ENCODE data around the gene CRB1.

CRB1 gene

GRCh38 chr1:197472141-197472540 lies 204.1 kb downstream of the CRB1 start:
- no peak; the same call in 2 of the 3 replicates for ATAC-seq
- TF ChIP-seq OSR1 (CRISPR knock-in tag; IDR thresholded peaks at IDR 0.05) = no peak
- TF ChIP-seq, protein P1, sequence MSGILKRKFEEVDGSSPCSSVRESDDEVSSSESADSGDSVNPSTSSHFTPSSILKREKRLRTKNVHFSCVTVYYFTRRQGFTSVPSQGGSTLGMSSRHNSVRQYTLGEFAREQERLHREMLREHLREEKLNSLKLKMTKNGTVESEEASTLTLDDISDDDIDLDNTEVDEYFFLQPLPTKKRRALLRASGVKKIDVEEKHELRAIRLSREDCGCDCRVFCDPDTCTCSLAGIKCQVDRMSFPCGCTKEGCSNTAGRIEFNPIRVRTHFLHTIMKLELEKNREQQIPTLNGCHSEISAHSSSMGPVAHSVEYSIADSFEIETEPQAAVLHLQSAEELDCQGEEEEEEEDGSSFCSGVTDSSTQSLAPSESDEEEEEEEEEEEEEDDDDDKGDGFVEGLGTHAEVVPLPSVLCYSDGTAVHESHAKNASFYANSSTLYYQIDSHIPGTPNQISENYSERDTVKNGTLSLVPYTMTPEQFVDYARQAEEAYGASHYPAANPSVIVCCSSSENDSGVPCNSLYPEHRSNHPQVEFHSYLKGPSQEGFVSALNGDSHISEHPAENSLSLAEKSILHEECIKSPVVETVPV (CRISPR knock-in tag; IDR thresholded peaks at IDR 0.05) = no peak
- no peak for TF ChIP-seq ISL1 (CRISPR knock-in tag; IDR thresholded peaks at IDR 0.05)
- no peak for TF ChIP-seq TSHZ2 (CRISPR knock-in tag; IDR thresholded peaks at IDR 0.05)
- no peak for TF ChIP-seq TOX (CRISPR knock-in tag; IDR thresholded peaks at IDR 0.05; ENCODE audit: borderline replicate concordance)
- TF ChIP-seq PPARA (CRISPR knock-in tag; IDR thresholded peaks at IDR 0.05; ENCODE audit: borderline replicate concordance) = no peak
- TF ChIP-seq, protein P2, sequence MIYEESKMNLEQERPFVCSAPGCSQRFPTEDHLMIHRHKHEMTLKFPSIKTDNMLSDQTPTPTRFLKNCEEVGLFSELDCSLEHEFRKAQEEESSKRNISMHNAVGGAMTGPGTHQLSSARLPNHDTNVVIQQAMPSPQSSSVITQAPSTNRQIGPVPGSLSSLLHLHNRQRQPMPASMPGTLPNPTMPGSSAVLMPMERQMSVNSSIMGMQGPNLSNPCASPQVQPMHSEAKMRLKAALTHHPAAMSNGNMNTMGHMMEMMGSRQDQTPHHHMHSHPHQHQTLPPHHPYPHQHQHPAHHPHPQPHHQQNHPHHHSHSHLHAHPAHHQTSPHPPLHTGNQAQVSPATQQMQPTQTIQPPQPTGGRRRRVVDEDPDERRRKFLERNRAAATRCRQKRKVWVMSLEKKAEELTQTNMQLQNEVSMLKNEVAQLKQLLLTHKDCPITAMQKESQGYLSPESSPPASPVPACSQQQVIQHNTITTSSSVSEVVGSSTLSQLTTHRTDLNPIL (CRISPR knock-in tag; IDR thresholded peaks at IDR 0.05; ENCODE audit: low read depth) = no peak

DNA sequence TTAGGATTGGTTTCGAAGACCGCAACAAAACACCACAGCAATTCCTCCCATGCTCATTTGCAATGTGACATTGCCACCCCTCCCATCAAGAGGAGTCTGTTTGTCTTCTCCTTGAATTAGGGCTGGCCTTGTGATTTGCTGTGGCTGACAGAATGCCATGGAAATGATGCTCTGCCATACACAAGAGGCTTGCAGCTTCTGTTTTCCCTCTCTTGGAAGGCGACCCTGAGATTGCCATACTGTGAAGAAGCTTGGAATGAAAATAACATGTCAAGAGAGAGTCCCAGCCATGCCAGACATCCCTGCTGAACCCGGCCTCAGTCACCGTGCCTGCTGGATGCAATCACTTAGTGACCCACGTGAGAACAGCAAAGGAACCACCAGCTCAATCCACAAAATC lies 212.4 kb downstream of the CRB1 start:
- no peak for TF ChIP-seq ZC3H10 (CRISPR knock-in tag; IDR thresholded peaks at IDR 0.05)
- no peak for TF ChIP-seq ESRRG (CRISPR knock-in tag; IDR thresholded peaks at IDR 0.05)
- TF ChIP-seq CSDC2 (CRISPR knock-in tag; IDR thresholded peaks at IDR 0.05) = no peak
- TF ChIP-seq ZNF8 (CRISPR knock-in tag; IDR thresholded peaks at IDR 0.05) = no peak
- TF ChIP-seq SNAI2 (CRISPR knock-in tag; IDR thresholded peaks at IDR 0.05) = no peak
- TF ChIP-seq PPARA (CRISPR knock-in tag; IDR thresholded peaks at IDR 0.05; ENCODE audit: borderline replicate concordance) = no peak
- TF ChIP-seq, protein P1 (CRISPR knock-in tag; IDR thresholded peaks at IDR 0.05) = no peak
- TF ChIP-seq GLIS3 (CRISPR knock-in tag; IDR thresholded peaks at IDR 0.05) = no peak
- TF ChIP-seq ZNF565 (CRISPR knock-in tag; conservative IDR thresholded peaks at IDR 0.05; ENCODE audit: low read depth) = no peak
- TF ChIP-seq, protein P2 (CRISPR knock-in tag; IDR thresholded peaks at IDR 0.05; ENCODE audit: low read depth) = no peak
- no peak for TF ChIP-seq OSR1 (CRISPR knock-in tag; IDR thresholded peaks at IDR 0.05)
- TF ChIP-seq ARNTL (CRISPR knock-in tag; IDR thresholded peaks at IDR 0.05; ENCODE audit: borderline replicate concordance, low read depth) = no peak
- no peak for TF ChIP-seq ZFP30 (CRISPR knock-in tag; IDR thresholded peaks at IDR 0.05)
- TF ChIP-seq ZFP3 (CRISPR knock-in tag; IDR thresholded peaks at IDR 0.05) = no peak
- no peak for TF ChIP-seq ISL1 (CRISPR knock-in tag; IDR thresholded peaks at IDR 0.05)
- TF ChIP-seq RARB (CRISPR knock-in tag; IDR thresholded peaks at IDR 0.05) = no peak
- no peak for TF ChIP-seq TCF4 (CRISPR knock-in tag; IDR thresholded peaks at IDR 0.05; ENCODE audit: borderline replicate concordance)
- no peak for TF ChIP-seq TOX (CRISPR knock-in tag; IDR thresholded peaks at IDR 0.05; ENCODE audit: borderline replicate concordance)
- ATAC-seq = no peak

DNA sequence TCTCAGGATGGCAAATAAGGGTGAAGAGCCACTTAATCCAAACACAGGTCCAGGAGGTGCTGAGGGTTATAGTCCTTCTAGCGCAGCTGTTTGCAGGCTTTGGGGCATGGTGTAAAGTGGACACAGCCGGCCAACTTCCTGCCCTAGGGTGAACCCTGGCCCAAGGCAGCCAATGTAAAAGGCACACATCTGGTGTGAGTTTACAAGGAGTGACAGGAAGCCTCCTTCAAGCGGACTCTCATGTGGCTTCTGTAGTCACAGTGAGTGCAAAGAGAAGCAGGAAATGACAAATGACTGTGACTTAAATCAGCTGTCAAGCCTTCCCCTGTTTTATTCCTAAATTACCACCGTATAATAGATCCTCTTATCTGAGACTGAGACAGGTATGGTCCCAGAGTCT lies 213.0 kb downstream of the CRB1 start:
- TF ChIP-seq OSR1 (CRISPR knock-in tag; IDR thresholded peaks at IDR 0.05) (no peak), POU6F1 (CRISPR knock-in tag; IDR thresholded peaks at IDR 0.05; ENCODE audit: borderline replicate concordance, low read depth) (no peak), TSHZ2 (CRISPR knock-in tag; IDR thresholded peaks at IDR 0.05) (no peak), ZNF565 (CRISPR knock-in tag; conservative IDR thresholded peaks at IDR 0.05; ENCODE audit: low read depth) (no peak)
- ATAC-seq = peak; percentile 47

All from SK-N-SH treated with all-trans-retinoic acid at 6 μM for 48 hours (cell line).